Kidney (tissue), 14 donors: ENCODE data around the gene PPP1R13L. TPM values are rescaled to one million over a fixed set of nuclear protein-coding genes. Genes with fewer than 3 reads are reported as not detected.

ENCODE experiments used
- DNase-seq, 5 donors: peaks; one replicate each; pipeline ENCODE4 v3.0.0-alpha.2; 2013 to 2020
- FAIRE-seq: peaks from 2 replicates; lab custom pipeline; 2012; peaks lifted over from hg19 to GRCh38; lab: Jason Lieb, UNC
- H3K27ac ChIP-seq, 2 donors: one replicate each; pipeline ENCODE4 v1.7.0; 2013; ENCODE audit warnings: low read depth in 2 of 2, low read length in 2 of 2, inconsistent platforms in 1 of 2
- H3K27me3 ChIP-seq: one replicate; pipeline ENCODE4 v1.7.1; 2013; ENCODE audit warnings: low read length, inconsistent platforms; ENCODE audit not compliant: control insufficient read depth, insufficient read depth
- H3K36me3 ChIP-seq, 3 donors: one replicate each; pipeline versions ENCODE4 v1.7.0 to v1.7.1; 2013; ENCODE audit warnings: low read length in 3 of 3, control low read depth in 1 of 3, inconsistent platforms in 1 of 3; ENCODE audit not compliant: insufficient read depth in 3 of 3, control insufficient read depth in 2 of 3
- H3K4me1 ChIP-seq, 3 donors: one replicate each; pipeline versions ENCODE4 v1.7.0 to v1.7.1; 2013; ENCODE audit warnings: low read length in 3 of 3, inconsistent platforms in 1 of 3, low read depth in 1 of 3; ENCODE audit not compliant: control insufficient read depth in 2 of 3, insufficient read depth in 2 of 3
- H3K4me3 ChIP-seq, 3 donors: one replicate each; pipeline versions ENCODE4 v1.7.0 to v1.8.1; 2013; ENCODE audit warnings: low read length in 3 of 3, control low read depth in 1 of 3, inconsistent platforms in 1 of 3
- H3K9ac ChIP-seq, 3 donors: one replicate each; pipeline versions ENCODE4 v1.7.0 to v1.7.1; 2013; ENCODE audit warnings: low read length in 3 of 3, control low read depth in 1 of 3, inconsistent platforms in 1 of 3
- H3K9me3 ChIP-seq, 3 donors: one replicate each; pipeline versions ENCODE4 v1.7.0 to v1.7.1; 2013; ENCODE audit warnings: low read length in 3 of 3, control low read depth in 1 of 3, inconsistent platforms in 1 of 3; ENCODE audit not compliant: control insufficient read depth in 2 of 3, insufficient read depth in 1 of 3
- CTCF ChIP-seq: IDR thresholded peaks from 3 replicates; pipeline ENCODE4 v1.5.1; 2012; ENCODE audit warnings: mild to moderate bottlenecking, moderate library complexity, borderline replicate concordance; ENCODE audit not compliant: insufficient read depth; ENCODE audit errors: extremely low read depth
- intact Hi-C: fragments of 100-400 bp; cut with DNase I; formaldehyde crosslinking; loops from one replicate; pipeline ENCODE4 v1.11.1; 2022
- polyA plus RNA-seq: library from polyadenylated mRNA; stranded (reverse); fragments of 350-450 nt; fragmentation: Illumina TruSeq; extraction: RNeasy Lipid Tissue Mini Kit (QIAGEN cat#74804); gene quantifications from one replicate; pipeline ENCODE4 v1.2.3, GENCODE V29; 2014; ENCODE audit warnings: low read depth, low replicate concordance; ENCODE audit not compliant: insufficient read depth
- total RNA-seq: library from RNA; stranded (reverse); fragmentation: NEBNext Ultra II Directional; extraction: Animal tissue kit (Norgen Biotek cat#: 25700); gene quantifications from one replicate; pipeline ENCODE4 v1.2.1, GENCODE V29; 2021
- donor health status: control.
- donor health status: control.
- donor health status: control.
- donor health status: control.
- donor health status: control.
- donor health status: DM: yes; HTN: yes; CAD: no.
- donor health status: Normal renal cell carcinoma (clear cell type).

The PPP1R13L gene
- total and polyA plus RNA-seq, 2 donors from 2014 or later: 21.4 to 32.4 TPM

DNA sequence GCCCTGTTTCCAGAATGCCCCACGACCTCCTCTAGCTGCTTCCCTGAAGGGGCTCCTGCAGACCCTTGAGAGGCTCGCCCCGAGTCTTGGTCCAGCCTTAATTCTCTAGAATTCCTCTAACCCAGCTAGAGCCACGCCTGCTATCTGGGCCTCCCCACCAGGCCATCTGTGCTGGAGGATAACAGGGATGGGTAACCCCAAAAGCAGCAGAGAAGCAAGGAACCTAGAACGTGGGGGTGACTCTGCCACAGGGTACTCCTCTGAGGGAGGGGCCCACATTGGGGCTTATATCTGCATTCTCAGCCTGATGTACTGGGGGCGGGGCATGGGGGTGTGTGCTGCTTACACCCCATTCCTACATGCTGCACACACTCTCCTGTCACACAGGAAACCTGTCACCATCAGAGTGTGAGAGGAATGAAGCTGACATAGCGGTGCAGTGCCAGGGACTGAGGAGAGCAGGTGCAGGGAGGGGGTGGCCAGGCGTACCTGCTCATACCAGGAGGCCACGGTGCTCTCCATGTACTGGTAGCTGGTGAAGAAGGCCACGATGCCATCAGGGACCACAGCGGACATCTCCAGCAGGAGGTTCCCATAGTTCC lies 50.5 kb downstream of the PPP1R13L start:
- no peaks in the 10 kb centered on the region for H3K4me1 ChIP-seq
- FAIRE-seq: no peak
- intact Hi-C loops: no loop called here

DNA sequence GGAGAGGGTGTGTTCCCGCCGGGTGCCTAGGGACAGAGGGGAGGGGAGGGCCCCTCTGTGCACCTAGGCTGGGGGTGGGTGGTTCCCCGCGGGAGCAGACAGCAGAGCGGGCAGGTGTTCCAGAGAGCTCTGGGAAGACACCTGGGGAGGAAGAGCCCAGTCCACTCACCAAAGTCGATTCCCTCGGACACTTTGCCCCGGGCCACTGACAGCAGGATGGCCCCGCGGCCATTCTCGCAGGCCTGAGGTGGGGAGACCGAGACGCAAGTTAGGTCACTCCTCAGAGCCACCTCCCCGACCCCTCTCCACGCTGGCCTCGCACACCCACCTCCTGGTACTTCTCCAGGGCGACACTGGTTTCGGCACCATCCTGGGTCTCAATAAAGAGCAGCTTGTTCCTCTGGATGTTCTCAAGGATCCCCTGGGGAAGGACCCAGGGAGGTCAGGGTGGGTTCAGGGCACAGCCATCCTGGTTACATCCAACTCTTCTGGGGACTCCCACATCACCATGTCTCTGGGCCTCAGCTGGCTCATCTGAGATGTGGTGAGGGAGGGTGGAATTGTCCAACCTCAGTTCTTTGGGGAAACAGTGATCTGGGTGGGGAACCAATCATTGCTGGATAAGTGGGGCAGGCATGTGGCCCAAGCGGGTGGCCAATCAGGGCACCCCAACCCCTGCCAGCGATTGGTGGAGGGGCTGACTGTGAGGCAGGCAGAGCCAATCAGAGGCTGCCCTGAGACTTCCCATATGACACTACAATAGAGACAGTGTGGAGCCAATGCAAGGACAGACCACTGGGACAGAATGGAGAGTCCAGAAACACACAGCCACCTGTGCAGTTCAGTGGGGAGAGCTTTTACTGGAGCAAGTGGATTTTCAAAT lies 51.7 kb downstream of the PPP1R13L start:
- Histone ChIP-seq H3K27me3 (no peaks in the 10 kb centered on the region), H3K9me3 (no peaks in the 10 kb centered on the region), H3K27ac (no peak overlapping the region), H3K9ac (no peak overlapping the region), H3K4me3 (no peak overlapping the region), H3K36me3 (peaks cover 0 to 8% (median 3%) of the 10 kb centered on the region in 3 donors), H3K4me1 (no peaks in the 10 kb centered on the region)
- FAIRE-seq: no peak
- intact Hi-C loops: no loop called here
- TF ChIP-seq CTCF: no peak
- no peak for DNase-seq

More for the DNA sequence above, 50.5 kb downstream of the PPP1R13L start:
- DNase-seq: no peak
- Histone ChIP-seq H3K36me3 (peaks cover 0 to 8% (median 3%) of the 10 kb centered on the region in 3 donors), H3K4me3 (no peak overlapping the region), H3K27ac (no peak overlapping the region), H3K27me3 (no peaks in the 10 kb centered on the region), H3K9me3 (no peaks in the 10 kb centered on the region), H3K9ac (no peak overlapping the region)
- TF ChIP-seq CTCF: no peak

DNA sequence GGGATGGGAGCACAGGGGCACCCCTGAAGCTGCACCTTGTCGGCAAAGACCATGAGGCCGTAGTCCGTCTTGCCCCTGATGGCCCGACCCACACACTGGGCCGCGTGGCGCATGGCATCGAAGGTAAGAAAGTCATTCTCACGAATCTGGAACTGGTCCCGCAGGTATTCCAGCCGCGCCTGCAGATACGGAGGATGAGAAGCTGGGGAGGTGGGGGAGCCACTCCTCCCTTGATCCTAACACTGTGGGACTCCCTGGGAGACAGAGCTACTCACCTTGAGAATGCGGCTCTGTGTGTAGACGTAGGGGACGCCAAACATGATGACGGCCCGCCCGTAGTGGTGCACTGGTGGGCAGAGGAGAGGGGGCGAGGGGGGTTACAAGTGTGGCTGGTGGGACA lies 52.4 kb downstream of the PPP1R13L start:
- no peak for TF ChIP-seq CTCF

More for the DNA sequence above, 52.4 kb downstream of the PPP1R13L start:
- Histone ChIP-seq H3K4me1 (no peaks in the 10 kb centered on the region), H3K4me3 (no peak overlapping the region), H3K27me3 (no peaks in the 10 kb centered on the region), H3K9me3 (no peaks in the 10 kb centered on the region), H3K9ac (no peak overlapping the region), H3K27ac (no peak overlapping the region), H3K36me3 (peaks cover 0 to 8% (median 3%) of the 10 kb centered on the region in 3 donors)
- no peak for DNase-seq
- FAIRE-seq: no peak
- intact Hi-C loops: no loop called here
